Stimulated activated naive CD4-positive, alpha-beta T cell (primary cell): ENCODE results near the gene MTCH1.

Source experiments
- DNase-seq, 6 experiments: peaks; one replicate each; lab custom pipeline; 2025; lab: John Stamatoyannopoulos, UW

MTCH1 gene

DNA sequence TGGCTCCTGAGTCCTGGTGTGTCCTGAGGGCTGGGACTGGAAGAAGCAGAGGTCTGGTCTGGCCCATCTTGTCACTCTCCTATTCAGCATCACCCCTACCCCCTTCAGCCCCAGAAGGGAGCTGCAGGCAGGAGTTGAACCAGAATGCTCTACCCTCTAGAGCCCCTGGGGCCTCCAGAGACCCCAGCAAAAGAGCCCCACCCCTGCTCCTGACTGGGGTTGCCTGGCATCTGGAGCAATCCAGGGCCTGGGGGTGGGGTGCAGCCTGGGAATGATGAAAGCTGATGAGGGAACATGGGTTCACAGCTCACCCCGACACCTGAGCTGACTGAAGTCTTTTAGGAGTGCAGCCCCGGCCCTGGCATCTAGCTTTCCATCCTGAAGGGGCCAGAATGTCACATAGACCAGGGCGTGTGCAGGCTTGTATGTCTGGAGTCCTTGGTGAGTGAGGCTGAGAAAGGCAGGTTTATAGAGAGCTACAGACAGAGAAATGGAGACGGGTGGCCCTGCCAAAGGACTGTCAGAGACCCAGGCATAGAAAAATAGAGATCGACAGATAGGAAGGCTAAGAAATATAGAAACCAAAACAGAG lies 31.7 kb upstream of the MTCH1 start:
- peak in 1 of 6 experiments; percentile 13 for DNase-seq

DNA sequence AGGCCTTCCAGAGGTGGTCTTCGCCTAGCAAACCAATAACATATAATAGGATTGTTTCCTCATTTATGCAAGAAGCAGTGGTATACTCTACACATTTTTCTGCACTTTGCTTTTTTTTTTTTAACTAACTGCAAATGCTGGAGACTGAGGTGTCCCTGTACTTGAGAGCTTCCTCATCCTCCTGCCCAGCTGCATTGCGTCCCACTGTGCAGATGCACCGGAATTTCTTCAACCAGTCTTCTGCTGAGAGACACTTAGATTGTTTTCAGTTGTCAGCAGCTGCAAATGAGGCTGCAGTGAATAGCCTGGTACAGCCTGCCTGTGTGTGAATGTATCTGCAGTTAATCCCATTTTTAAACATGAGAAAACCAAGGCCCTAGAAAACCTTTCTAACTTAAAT lies 31.0 kb upstream of the MTCH1 start:
- no peak for DNase-seq

DNA sequence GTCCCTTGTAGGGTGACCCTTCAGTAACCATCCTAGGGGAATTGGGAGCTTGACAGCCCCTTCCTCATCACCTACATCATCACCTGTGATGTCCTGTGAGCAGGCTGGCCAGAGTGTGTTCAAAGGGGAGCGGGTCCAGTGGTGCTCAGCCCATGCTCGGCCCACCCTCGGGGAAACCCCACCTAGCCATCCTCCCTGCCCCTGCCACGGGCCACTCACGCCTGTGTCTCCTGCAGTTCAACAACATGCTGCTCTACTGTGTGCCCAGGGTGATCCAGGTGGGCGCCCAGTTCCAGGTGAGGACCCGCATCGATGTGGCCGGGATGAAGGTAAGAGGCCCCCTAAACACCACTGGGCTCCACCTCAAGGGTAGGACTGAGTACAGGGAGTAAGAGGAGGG lies 29.5 kb upstream of the MTCH1 start:
- DNase-seq = no peak

DNA sequence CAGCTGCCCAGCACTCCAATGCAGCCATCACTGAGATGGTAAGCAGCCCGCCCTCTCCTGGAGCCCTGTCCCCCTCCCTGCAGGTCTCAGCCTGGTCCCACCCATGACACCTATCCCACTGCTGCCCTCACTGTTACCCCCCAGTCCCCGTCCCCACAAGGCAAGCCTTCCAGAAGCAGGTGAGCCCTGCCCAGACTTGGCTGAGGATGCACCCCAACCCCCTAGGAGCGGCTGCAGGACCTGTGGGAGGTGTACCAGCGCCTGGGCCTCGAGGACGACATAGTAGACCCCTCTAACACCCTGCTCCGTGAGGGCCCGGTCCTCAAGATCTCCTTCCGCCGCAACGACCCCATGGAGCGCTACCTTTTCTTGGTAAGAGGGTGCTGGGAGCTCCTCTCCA lies 28.7 kb upstream of the MTCH1 start:
- DNase-seq = no peak

DNA sequence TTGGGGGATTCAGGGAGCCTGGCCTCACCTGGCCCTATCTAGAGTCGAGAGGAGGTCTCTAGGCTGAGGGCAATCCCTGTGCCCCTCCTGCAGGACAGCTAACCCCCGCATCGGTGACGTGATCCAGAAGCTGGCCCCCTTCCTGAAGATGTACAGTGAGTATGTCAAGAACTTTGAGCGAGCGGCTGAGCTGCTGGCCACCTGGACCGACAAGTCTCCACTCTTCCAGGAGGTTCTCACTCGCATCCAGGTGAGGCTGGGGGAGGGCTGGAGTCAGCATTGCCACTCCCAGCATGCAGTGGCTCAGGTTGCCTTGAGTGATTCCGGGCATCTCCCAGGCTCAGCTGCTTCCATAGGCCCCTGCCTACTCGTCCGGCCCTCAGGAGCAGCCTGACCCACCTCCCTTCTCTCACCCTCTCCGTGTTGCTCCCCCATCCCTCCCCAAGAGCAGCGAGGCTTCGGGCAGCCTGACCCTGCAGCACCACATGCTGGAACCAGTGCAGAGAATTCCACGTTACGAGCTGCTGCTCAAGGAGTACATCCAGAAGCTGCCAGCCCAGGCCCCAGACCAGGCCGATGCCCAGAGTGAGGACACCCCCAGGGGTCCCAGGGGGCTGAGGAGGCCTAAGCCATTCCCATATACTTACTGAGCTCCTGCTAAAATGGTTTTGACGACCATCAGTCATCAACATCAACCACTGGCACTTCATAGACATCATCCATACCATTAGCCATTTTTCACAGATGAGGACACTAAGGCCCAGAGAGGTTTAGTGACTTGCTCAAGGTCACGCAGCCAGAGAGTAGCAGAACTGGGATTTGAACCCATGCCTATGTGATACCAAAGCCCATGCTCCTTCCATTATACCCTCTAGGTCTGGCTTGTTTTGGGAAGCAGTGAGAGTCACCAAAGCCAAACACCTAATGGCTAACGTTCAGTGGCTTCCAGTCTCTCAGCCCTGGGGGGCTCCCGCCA lies 27.8 kb upstream of the MTCH1 start:
- DNase-seq = no peak

DNA sequence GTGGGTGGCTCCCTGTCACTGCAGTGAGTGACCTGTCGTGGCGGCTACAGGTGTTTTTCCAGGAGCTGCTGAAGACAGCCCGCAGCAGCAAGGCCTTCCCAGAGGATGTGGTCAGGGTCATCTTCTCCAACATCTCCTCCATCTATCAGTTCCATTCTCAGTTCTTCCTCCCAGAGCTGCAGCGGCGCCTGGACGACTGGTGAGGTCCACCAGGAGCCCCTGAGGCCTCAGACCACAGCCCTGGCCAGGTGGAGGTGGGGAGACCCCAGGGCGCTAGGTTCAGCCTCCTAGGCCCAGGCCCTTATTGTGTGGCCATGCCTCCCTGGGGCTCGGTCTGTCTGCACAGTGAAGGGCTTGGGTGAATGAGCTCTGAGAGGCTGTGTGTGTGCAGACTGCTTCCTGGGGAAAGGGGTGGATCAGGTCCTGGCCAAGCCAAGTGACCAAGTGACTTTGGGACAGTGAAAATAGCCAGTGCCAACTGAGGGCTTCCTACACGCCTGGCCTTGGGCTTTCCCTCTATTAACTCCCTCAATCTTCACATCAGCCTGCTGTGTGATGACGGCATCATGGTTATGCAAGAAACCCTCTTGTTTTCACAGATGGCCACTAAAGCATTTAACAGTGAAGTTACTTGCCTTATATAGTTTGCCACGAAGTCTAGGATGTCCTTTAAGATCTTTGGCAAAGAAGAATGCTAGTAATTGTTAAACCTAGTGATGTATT lies 25.8 kb upstream of the MTCH1 start:
- no peak for DNase-seq

DNA sequence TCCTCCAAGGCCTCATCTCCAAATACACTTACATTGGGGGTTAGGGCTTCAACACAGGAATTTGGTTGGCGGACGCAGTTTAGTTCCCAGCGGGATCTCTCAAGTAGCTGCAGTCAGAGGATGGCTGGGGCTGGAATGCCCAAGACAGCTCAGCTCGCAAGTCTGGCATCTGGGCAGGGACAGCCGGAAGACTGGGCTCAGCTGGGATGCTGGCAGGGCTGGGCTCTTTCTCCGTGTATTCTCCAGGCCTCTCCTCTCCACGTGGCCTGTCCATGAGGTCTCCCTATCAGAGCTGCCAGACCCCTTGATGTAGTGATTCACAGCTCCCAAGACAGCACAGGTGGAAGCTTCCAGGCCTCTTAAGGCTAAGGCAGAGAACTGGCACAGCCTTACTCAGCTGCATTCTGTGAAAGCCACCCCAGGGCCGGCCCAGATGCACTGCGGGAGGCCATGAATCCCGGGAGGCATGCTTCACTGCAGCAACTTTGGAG lies 24.5 kb upstream of the MTCH1 start:
- no peak for DNase-seq

DNA sequence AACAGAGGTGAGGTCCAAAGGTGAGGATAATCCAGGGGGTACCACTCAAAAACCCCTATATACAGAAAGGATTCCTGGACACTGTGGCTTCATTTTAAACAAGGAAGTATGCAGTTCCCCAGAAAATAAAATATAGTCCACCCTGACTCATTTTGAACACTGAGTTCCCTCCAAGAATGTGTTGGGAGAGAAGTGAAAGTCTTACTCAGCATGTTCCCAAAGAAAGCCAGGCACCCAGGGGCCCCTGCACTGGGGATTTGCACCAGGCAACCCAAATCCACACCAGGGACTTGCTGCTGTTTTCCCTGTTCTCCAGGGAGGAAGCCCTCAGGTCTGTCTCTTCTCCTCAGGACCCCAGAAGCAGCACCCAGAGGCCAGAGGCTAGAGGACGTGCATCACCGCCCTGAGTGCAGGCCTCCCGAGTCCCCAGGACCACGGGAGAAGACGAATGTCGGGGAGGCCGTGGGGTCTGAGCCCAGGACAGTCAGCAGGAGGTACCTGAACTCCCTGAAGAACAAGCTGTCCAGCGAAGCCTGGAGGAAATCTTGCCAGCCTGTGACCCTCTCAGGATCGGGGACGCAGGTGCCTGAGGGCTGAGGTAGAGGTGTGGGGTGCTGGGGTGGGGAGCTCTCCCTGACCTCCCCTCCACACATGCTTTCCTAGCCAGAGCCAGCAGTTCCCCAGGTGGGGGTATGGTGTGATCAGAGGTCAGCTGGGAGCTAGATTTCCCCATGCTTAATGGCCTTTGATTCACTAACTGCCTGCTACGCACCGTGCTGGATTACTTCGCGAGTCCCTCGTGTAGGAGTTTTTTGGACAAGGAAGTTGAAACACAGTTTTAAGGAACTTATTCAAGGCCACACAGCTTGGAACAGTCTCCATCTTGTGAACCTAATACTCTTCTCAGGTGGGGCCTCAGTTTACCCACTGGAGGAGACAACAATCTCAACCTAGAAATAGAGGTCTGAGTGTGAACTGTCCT lies 22.8 kb upstream of the MTCH1 start:
- no peak for DNase-seq

DNA sequence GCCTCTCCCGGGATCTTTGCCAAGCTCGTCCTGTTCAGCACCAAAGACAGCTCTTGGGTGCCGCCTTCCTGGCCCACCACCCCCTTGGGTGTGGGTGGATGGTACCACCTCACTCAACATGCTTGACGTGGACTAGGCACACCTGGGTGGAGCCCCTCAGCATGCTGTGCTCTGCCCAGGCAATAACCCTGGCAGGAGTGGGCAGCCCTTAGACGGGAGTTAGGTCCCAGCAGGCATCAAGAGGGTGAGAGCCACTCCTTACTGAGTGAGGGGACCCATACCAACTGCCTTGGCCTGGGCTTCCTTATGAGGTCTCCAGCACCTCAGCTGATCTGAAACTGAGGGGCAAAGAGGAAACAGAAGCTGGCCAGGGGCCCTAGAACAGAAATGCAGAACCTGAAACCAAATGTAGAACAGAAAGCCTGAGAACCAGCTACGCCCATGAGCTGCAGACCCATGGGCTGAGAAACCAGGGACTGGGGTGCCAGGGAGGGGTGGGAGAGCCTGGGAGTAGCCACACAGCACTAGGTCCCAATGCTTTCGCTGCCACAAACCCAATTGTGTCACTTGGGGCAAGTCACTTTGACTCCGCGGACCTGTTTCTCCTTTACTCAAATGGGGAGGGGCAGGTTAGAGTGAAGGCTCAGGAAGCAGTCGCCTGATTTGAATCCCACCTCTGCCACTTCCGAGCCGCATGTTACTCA lies 21.5 kb upstream of the MTCH1 start:
- no peak for DNase-seq

DNA sequence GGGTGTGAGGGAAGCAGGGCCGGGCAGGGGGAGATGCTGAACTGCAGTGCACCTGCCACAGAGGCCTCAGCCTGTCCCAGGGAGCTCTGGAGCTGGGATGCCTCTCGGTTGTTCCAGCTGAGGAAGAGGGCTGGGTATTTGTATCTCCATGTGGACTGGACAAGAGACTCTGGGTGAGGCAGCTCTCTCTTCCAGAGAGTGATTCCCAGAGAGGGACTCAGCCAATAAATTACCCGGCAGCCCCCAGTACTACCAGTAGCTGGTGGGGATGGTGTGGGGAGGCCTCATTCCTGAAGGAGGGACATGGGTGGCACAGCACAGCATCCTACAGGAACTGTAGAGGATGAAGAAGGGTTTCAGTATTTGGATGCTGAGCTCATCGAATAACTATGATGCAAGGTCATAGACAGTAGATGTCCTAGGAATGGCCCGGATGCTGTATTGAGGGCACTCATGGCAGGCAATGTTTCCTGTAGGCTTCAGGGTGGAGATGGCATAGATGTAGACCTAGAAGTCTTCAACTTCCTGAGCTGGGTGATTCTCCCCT lies 20.9 kb upstream of the MTCH1 start:
- no peak for DNase-seq

DNA sequence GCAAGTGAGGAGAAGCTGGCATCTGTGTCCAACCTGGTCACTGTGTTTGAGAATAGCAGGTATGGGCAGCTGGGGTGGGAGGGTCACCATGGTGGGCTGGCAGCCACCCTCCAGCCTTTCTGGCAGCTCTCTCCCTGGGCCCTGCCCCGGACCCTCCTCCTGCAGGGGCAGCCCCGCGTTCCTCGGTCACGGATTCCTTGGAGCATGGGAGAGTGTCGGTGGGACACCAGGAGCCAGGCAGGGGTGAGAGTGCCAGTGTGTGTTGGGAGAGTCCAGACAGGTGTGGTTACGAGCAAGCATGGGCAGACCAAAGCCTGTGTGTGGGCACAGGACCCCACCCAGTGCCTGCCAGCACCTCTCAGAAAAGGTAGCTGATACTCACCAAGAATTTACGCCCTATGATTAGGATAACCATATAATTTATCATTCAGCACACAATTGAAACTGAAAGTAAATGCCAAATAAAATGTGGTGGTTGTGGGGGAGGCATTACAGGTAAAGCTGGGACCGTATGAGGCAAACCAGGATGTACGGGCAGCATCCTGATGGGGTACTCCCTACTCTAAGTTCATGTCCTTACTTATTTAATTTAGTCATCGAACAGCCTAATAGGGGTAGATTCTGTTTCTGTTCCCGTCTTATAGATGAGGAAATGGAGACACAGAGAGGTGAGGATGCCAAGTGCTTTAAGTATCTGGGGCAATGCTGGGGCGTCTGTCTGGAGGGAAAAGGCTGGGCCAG lies 20.0 kb upstream of the MTCH1 start:
- no peak for DNase-seq

DNA sequence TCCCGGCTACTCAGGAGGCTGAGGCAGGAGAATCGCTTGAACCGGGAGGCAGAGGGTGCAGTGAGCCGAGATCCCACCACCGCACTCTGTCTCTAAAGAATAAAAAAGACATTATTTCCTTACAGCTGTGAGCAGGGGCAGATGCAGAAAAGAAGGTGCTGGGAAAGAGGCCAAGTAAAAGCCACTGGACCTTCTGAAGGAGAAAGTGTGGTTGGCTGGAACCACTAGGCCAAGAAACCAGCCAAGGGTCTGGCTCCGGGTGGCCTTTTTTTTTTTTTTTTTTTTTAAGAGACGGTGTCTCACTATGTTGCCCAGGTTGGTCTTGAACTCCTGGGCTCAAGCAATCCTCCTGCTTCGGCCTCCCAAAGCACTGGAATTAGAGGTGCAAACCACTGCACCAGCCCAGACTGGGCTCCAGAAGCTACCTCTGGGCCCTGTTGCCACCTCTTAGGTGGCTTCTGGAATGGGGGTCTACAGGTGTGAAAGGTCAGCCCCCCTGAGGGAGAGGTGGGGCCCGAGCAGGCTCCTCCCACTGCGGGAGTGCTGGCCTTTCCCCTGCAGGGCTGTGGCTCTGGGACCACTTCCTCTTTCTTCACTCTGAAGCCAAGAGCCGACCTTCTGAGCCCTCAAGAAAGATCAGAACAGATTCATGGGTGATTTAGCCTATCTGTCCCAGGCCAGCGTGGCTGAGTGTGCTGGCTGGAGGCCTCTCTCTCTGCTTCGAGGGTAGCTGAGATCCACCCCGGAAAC lies 19.2 kb upstream of the MTCH1 start, which contains the start of gene FGD2:
Gene FGD2, plus strand, starts transcription at position 595 of the 750 bp plus-strand sequence. CDS start 163 bp downstream, outside the sequence.
- no peak for DNase-seq

DNA sequence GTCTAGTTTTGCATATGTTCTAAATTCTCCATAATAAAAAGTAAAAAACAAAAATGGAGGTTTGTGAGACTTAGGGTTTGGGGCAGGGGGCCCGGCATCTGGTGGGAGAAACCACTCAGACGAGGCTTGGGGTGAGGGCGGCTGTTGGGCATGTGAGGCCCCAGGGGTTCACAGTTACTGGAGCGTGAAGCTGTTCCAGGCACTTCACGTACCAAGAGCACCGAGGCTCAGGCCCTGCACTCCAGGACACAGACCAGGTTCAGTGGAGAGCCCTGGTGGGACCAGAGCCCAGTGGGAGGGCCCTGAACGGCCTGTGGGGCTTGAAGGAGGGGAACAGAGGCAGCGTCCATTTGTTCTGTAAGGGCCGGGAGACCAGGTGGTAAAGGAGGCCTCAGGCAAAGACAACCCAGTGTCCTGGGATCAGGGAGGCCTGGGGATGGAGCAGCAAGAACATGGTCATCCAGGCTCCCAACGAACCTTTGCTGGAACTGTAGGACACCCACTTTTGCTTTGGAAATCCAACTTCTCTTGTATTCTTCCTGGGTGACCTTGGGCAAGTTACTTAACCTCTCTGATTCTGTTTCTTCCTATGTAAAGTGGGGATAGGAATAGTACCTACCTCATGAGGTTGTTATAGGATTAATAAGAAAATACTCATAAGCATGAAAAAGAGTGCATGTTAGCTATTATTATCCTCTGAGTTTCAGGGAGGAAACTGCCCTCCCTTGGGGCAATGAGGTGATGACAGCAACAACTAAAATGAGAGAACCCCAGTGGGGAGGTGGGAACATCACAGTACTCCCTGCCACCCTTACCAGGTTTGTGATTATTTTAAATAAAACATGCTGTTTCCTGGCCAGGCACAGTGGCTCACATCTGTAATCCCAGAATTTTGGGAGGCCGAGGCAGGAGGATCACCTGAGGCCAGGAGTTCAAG lies 18.3 kb upstream of the MTCH1 start:
- no peak for DNase-seq

DNA sequence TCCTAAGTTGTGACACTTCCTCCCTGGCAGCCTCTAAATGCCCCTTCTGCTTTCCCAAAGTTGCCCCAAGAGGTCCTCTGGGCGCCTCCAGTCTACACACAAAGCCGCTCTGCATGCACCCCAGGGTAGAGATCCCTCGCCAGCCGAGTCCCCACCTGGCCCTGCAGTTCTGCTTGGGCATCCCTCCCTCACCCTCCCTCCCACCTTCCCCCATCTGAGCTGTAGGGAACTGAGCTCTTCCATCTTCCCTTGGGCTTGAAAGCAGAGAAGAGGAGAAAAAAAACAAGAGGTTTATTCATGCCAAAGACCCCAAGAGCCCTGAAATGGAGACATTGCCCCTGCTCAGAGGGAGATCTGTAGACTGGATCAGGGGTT lies 13.7 kb upstream of the MTCH1 start:
- no peak for DNase-seq

DNA sequence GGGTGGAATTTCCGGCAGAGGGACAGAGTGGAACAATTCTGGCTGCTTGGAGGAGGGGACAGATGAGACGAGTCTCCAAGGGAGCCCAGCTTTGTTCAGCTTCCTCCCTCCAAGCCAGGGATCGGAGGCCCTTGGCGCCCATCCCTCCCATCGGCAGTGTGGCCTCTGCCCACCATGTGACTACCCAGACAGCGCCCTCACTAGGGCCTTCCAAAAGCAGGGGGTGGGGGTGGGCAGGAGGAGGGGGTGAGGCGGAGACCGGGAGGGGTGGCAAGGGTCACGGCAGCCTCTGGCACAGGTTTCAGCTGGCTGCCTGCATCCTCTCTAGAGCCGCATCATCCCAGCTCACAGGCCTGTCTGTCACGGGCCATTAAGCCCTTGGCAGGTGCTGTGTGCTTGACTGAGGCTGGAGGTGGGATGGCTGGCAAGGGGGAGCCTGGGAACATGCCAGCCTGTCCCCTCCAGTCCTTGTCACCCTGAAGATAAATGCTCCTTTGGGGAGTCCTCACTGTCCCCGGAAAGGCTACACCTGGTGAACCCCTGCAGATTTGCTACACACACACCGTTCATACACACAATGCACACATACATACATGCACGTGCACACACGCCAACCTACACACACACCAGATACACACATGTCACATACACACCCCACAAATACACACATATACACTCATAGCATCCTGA lies 13.2 kb upstream of the MTCH1 start:
- DNase-seq = no peak

DNA sequence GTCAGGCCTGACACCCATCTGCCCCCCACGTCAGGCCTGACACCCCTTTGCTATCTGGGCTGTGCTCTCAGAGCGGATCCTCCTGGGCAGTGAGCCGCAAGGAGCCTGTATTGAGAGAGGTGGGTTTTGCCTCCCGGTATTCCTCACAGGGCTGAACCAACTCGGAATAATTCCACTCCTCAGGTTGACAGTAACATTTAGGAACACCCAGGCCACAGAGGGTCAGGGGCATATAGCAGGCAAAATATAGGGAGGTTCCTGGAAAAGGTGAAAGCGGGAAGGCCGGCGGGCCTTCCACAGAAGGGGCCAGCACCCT lies 12.7 kb upstream of the MTCH1 start:
- DNase-seq = no peak
